Skeletal muscle satellite cell (primary cell): ENCODE data around the gene INTS13.

ENCODE experiments used
- H3K27me3 ChIP-seq: 2 replicates; pipeline ENCODE4 v1.7.0; 2013; ENCODE audit warnings: low read length; ENCODE audit not compliant: control insufficient read depth, insufficient read depth
- H3K36me3 ChIP-seq: 2 replicates; pipeline ENCODE4 v1.7.0; 2013; ENCODE audit warnings: mild to moderate bottlenecking, control low read depth, low read length; ENCODE audit not compliant: insufficient read depth
- H3K4me1 ChIP-seq: 2 replicates; pipeline ENCODE4 v1.7.0; 2013; ENCODE audit warnings: low read length; ENCODE audit not compliant: control insufficient read depth, insufficient read depth
- H3K4me2 ChIP-seq: 2 replicates; pipeline ENCODE4 v1.7.0; 2013; ENCODE audit warnings: mild to moderate bottlenecking, low read length
- H3K4me3 ChIP-seq: 2 replicates; pipeline ENCODE4 v1.7.0; 2013; ENCODE audit warnings: low read length
- H3K9ac ChIP-seq: 2 replicates; pipeline ENCODE4 v1.7.0; 2013; ENCODE audit warnings: mild to moderate bottlenecking, low read depth, low read length, moderate library complexity
- H3K9me3 ChIP-seq: replicated peaks from 2 replicates; pipeline ENCODE4 v1.7.0; 2013; ENCODE audit warnings: mild to moderate bottlenecking, control low read depth, low read length

The INTS13 gene

GRCh38 chr12:26953447-26953846, 15.7 kb upstream of the INTS13 start:
- Histone ChIP-seq H3K4me3 (no peak overlapping the region), H3K27me3 (no peaks in the 10 kb centered on the region), H3K9ac (no peak overlapping the region), H3K4me1 (no peaks in the 10 kb centered on the region), H3K9me3 (no peaks in the 10 kb centered on the region), H3K4me2 (no peak overlapping the region), H3K36me3 (peaks cover 21% of the 10 kb centered on the region)

GRCh38 chr12:26948309-26948708, 10.5 kb upstream of the INTS13 start:
- Histone ChIP-seq H3K27me3 (no peaks in the 10 kb centered on the region), H3K4me1 (no peaks in the 10 kb centered on the region), H3K36me3 (no peaks in the 10 kb centered on the region), H3K9me3 (peaks cover 2% of the 10 kb centered on the region), H3K9ac (no peak overlapping the region), H3K4me2 (no peak overlapping the region), H3K4me3 (no peak overlapping the region)

DNA sequence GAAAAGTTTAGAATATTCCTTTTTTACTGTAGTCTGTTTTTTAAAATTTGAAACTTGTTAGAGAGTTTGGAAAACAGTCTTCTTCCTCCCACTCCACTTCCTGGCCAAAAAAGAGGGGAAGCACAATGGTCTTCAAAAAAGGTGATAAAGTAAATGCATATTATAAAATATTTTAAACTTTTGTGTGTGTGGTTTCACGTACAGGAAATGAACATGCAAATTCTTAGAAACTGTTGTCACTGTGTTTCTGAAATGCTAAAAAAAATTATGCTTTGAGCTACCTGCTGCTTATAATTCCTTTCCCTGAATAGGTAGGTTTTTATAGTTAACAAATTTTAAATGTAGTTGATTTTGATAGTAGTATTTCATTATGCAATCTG, 3.4 kb upstream of the INTS13 start:
- H3K4me1 ChIP-seq: peaks cover 26% of the 10 kb centered on the region
- H3K27me3 ChIP-seq: no peaks in the 10 kb centered on the region
- peaks cover 2% of the 10 kb centered on the region for H3K9me3 ChIP-seq
- peak overlapping the region; percentile 97 for H3K4me3 ChIP-seq
- no peaks in the 10 kb centered on the region for H3K36me3 ChIP-seq
- peak overlapping the region; percentile 82 for H3K4me2 ChIP-seq
- H3K9ac ChIP-seq: peak overlapping the region; percentile 98

DNA sequence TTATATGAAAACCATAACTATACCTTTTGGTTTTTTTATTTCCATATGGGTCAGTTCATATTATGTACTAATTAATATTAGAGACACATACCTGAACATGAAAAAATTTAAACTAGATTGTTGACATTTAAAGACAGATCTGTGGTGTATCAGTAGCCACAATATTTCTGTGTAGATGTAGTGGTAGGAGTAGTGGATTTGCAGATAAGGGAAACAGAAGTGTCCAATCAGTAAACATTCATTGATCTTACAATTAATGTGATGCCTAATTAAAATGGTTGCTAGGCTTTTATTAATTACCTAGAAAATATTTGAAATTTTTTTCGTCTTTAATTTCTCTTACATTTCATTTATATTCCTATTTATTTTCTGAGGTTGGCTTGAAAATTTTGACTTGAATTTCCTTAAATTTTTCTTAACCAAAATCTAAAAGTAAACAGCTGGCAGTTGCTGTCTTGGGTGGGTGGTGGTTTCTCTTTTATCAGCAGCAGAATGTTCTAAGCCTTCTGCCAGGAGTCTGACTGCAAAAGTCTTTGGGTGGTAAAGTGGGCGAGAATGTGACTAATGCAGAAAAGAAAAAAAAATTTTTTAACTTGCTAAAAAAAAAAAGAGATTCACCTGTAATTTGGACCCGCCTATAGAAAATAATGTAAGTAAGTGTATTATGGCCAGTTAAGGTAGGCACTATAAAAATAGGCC, 2.9 kb upstream of the INTS13 start:
- Histone ChIP-seq H3K4me1 (peaks cover 30% of the 10 kb centered on the region), H3K36me3 (no peaks in the 10 kb centered on the region), H3K4me2 (peak overlapping the region; percentile 82), H3K27me3 (no peaks in the 10 kb centered on the region), H3K9ac (peak overlapping the region; percentile 98), H3K9me3 (peaks cover 2% of the 10 kb centered on the region), H3K4me3 (peak overlapping the region; percentile 97)

GRCh38 chr12:26939953-26940352, 2.2 kb upstream of the INTS13 start:
- Histone ChIP-seq H3K4me2 (peak overlapping the region; percentile 82), H3K4me1 (peaks cover 30% of the 10 kb centered on the region), H3K9ac (peak overlapping the region; percentile 98), H3K27me3 (no peaks in the 10 kb centered on the region), H3K4me3 (peak overlapping the region; percentile 97), H3K9me3 (no peaks in the 10 kb centered on the region), H3K36me3 (no peaks in the 10 kb centered on the region)

DNA sequence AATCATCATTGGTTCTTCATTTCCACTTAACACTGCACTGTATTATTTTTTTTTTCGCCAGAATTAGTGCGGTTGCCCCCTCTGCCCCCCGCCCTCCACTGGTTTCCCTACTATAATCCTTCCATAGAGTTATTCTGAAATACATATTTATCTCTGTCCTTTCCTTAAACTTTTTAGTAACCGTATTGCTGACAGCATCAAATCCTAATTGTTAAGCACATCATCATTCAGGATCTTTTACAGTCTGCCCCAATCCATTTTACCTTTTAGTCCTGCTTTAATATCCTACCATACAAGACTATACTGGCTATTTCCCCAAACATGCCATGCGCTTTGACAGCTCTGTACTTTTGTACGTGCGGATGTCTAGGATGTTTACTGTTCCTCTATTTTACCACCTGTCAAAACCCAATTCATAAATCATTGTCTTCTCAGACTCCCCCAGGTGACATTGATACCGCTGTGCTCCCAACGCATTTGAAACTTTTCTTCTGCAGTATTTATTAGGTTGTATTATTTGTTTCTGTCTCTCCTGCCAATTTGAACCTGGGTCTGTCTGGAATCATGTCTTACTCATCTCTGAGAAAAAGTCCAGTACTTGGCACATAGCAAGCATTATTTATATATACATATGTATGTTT, 1.5 kb upstream of the INTS13 start:
- Histone ChIP-seq H3K36me3 (no peaks in the 10 kb centered on the region), H3K9ac (peak overlapping the region; percentile 98), H3K27me3 (no peaks in the 10 kb centered on the region), H3K9me3 (no peaks in the 10 kb centered on the region), H3K4me1 (peaks cover 30% of the 10 kb centered on the region), H3K4me2 (peak overlapping the region; percentile 82), H3K4me3 (peak overlapping the region; percentile 97)

DNA sequence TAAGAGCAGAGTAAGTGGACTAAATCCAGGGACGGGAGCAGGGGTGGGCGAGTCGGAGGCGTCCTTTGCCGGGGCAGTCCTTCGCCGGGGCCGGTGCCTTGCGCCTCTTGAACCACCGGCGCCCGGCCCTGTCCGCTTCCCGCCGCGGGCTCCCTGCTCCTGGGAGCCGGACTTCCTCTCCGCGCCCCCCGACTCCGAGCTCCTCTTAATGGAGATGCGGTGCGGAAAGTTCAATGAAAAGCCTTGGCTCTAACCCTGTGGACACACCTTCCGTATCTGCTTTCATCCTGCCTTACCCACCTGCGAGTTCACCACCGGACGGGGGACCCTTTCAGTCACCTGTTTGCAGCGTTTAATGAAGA, 901 bp upstream of the INTS13 start:
- Histone ChIP-seq H3K4me2 (peak overlapping the region; percentile 82), H3K4me1 (peaks cover 30% of the 10 kb centered on the region), H3K9me3 (no peaks in the 10 kb centered on the region), H3K36me3 (no peaks in the 10 kb centered on the region), H3K9ac (peak overlapping the region; percentile 98), H3K27me3 (no peaks in the 10 kb centered on the region), H3K4me3 (peak overlapping the region; percentile 97)

DNA sequence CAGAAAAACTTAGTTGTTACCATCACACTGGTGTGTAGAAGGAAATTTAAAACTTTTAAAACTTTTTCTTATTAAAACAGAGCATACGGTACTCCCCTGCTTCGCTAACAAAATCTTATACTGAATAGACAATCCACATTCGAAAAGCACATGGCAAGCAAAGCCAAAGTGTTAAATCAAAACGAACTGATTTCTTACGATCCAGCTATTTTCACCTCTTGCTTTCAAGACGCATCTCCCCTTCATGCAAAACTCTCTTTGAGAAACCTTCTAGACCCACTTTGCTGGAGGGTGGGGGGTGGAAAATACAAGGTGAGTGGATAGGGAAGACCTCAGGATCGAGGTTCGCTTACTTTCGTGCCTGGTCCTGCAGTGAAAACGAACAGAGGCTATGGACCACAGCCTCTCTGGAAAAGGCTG, 328 bp downstream of the INTS13 start:
- Histone ChIP-seq H3K4me3 (peak overlapping the region; percentile 97), H3K9me3 (no peaks in the 10 kb centered on the region), H3K9ac (peak overlapping the region; percentile 98), H3K4me1 (peaks cover 24% of the 10 kb centered on the region), H3K36me3 (peaks cover 7% of the 10 kb centered on the region), H3K4me2 (peak overlapping the region; percentile 87), H3K27me3 (no peaks in the 10 kb centered on the region)

- Histone ChIP-seq H3K27me3 (no peaks in the 10 kb centered on the region), H3K4me3 (peak overlapping the region; percentile 97), H3K9me3 (no peaks in the 10 kb centered on the region), H3K4me1 (peaks cover 20% of the 10 kb centered on the region), H3K36me3 (peaks cover 11% of the 10 kb centered on the region), H3K9ac (peak overlapping the region; percentile 98), H3K4me2 (peak overlapping the region; percentile 87)
These were observed 980 bp downstream of the INTS13 start for GRCh38 chr12:26936559-26937442.

DNA sequence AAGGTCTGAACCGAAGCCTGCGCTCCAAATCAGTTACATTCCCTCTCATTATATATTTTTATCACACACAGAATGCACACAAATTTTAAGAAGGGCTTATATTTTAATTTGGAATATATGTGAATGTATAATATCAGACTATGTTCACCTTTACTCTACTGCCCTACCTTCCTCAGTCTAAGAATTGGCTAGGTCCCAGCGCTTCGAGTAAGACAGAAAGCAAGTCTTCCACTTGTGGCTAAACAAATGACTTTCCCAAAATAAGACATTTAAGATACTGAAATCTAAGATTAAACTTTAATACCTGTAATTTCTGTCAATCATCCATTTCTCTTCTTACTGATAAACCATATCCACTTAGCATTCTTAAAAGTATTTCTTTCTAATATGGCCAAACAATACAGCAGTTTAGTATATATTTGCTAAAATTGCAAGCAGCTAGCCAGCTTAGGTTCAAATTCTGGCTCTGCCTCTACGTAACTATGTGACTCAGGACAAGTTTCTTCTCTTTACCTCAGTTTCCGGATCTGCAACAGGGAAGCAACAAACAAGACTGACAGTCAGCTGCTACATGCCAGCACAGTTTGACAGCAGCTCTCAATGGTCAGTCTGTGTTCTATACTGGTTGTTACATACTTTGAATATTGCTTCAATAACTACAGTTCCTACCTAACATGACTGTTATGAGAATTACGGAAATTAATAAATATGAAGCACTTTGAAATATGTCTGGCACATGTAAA, 2.0 kb downstream of the INTS13 start:
- Histone ChIP-seq H3K9me3 (no peaks in the 10 kb centered on the region), H3K4me2 (peak overlapping the region; percentile 87), H3K4me3 (peak overlapping the region; percentile 97), H3K9ac (no peak overlapping the region), H3K36me3 (peaks cover 11% of the 10 kb centered on the region), H3K4me1 (peaks cover 14% of the 10 kb centered on the region), H3K27me3 (no peaks in the 10 kb centered on the region)

- Histone ChIP-seq H3K4me3 (no peak overlapping the region), H3K27me3 (no peaks in the 10 kb centered on the region), H3K4me1 (no peaks in the 10 kb centered on the region), H3K9me3 (no peaks in the 10 kb centered on the region), H3K4me2 (no peak overlapping the region), H3K9ac (no peak overlapping the region), H3K36me3 (peaks cover 28% of the 10 kb centered on the region)
These were observed 8.2 kb downstream of the INTS13 start for GRCh38 chr12:26929590-26929989.
